Measurements from ENCODE around the gene KCNS1. TPM values are rescaled to one million over a fixed set of nuclear protein-coding genes. Genes with fewer than 3 reads are reported as not detected.
A peak's percentile ranks its signal among the peaks of the same experiment; 100 is the strongest.

KCNS1 gene
- total RNA-seq, 1 donor from 2014 or later = 4.3 TPM

GRCh38 chr20:45082468-45082867 lies 18.5 kb downstream of the KCNS1 start:
- Histone ChIP-seq H3K27me3 (ENCODE audit: control insufficient read depth, insufficient read depth, low read length) (no peaks in the 10 kb centered on the region), H3K4me3 (ENCODE audit: low read depth, low read length) (no peak overlapping the region), H3K36me3 (ENCODE audit: control insufficient read depth, insufficient read depth, low read length) (peaks cover 1% of the 10 kb centered on the region)
- DNase-seq (ENCODE audit: low read depth) = no peak
- TF ChIP-seq, protein P1, sequence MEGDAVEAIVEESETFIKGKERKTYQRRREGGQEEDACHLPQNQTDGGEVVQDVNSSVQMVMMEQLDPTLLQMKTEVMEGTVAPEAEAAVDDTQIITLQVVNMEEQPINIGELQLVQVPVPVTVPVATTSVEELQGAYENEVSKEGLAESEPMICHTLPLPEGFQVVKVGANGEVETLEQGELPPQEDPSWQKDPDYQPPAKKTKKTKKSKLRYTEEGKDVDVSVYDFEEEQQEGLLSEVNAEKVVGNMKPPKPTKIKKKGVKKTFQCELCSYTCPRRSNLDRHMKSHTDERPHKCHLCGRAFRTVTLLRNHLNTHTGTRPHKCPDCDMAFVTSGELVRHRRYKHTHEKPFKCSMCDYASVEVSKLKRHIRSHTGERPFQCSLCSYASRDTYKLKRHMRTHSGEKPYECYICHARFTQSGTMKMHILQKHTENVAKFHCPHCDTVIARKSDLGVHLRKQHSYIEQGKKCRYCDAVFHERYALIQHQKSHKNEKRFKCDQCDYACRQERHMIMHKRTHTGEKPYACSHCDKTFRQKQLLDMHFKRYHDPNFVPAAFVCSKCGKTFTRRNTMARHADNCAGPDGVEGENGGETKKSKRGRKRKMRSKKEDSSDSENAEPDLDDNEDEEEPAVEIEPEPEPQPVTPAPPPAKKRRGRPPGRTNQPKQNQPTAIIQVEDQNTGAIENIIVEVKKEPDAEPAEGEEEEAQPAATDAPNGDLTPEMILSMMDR (IDR thresholded peaks at IDR 0.05; ENCODE audit: insufficient read depth, low read length, poor library complexity, severe bottlenecking) = no peak

- TF ChIP-seq, protein P1 (IDR thresholded peaks at IDR 0.05; ENCODE audit: insufficient read depth, low read length, poor library complexity, severe bottlenecking) = peak; percentile 33
- peaks cover 1% of the 10 kb centered on the region for H3K36me3 ChIP-seq (ENCODE audit: control insufficient read depth, insufficient read depth, low read length)
- no peak for DNase-seq (ENCODE audit: low read depth)
- H3K4me3 ChIP-seq (ENCODE audit: low read depth, low read length) = no peak overlapping the region
- H3K27me3 ChIP-seq (ENCODE audit: control insufficient read depth, insufficient read depth, low read length) = no peaks in the 10 kb centered on the region
These were observed 19.9 kb downstream of the KCNS1 start for GRCh38 chr20:45080867-45081624.

DNA sequence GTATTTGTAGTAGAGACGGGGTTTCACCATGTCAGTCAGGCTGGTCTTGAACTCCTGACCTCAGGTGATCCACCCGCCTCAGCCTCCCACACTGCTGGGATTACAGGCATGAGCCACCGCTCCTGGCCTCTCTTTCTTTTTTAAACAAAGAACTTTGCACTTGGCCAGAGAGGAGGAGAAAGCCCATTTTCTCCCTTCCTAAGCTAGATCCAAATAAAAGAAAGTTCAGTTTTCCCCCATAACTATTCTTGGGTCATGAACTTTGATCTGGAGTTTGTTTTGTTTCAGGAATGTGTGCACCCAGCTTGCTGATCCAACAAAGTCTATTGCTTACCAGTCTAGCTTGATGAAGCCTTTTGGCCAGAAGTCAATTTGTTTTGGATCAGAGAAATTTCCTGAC lies 23.4 kb downstream of the KCNS1 start:
- Histone ChIP-seq H3K4me3 (ENCODE audit: low read depth, low read length) (no peak overlapping the region), H3K36me3 (ENCODE audit: control insufficient read depth, insufficient read depth, low read length) (peaks cover 1% of the 10 kb centered on the region), H3K27me3 (ENCODE audit: control insufficient read depth, insufficient read depth, low read length) (no peaks in the 10 kb centered on the region)
- no peak for DNase-seq (ENCODE audit: low read depth)
- TF ChIP-seq, protein P1 (IDR thresholded peaks at IDR 0.05; ENCODE audit: insufficient read depth, low read length, poor library complexity, severe bottlenecking) = no peak

DNA sequence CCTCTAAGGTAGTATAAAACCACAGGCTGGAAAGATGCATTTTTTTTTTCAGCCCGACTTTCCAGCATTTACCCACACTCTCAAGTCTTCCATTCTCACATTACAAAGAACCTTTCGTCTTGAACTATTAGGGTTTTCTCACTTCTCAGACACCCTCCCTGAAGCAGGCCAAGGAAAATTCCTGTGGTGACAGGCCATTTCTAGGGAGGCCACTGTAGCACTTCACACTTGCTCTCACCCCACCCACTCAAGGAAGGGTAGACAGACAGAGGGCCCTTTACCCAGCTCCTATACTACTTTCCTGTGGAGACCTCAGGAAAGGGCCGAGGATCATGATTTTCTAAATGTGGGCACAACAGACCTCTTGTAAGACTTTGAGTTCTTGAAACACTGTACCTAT lies 27.7 kb downstream of the KCNS1 start:
- TF ChIP-seq, protein P1 (IDR thresholded peaks at IDR 0.05; ENCODE audit: insufficient read depth, low read length, poor library complexity, severe bottlenecking) = no peak
- Histone ChIP-seq H3K4me3 (ENCODE audit: low read depth, low read length) (no peak overlapping the region), H3K36me3 (ENCODE audit: control insufficient read depth, insufficient read depth, low read length) (no peaks in the 10 kb centered on the region), H3K27me3 (ENCODE audit: control insufficient read depth, insufficient read depth, low read length) (no peaks in the 10 kb centered on the region)
- no peak for DNase-seq (ENCODE audit: low read depth)

DNA sequence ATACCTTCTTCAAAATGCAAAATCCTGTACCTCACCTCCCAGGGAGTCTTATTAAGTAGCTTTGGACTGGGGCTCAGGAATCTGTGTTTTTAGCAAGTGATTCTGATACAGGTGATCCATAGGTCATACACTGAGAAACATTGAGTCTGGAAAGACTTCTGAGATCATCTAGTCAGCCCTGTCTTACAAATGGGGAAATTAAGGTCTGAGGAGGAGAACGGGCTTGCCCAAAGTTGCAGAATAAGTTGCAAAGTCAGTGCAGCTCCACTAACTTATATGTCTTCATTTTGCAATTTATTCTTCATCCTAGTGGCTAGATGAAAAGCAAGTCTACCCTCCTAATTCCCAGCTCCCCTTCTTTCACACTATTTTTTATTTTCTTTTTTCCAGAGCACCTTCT lies 28.9 kb downstream of the KCNS1 start:
- Histone ChIP-seq H3K27me3 (ENCODE audit: control insufficient read depth, insufficient read depth, low read length) (no peaks in the 10 kb centered on the region), H3K36me3 (ENCODE audit: control insufficient read depth, insufficient read depth, low read length) (no peaks in the 10 kb centered on the region), H3K4me3 (ENCODE audit: low read depth, low read length) (no peak overlapping the region)
- DNase-seq (ENCODE audit: low read depth) = no peak
- TF ChIP-seq, protein P1 (IDR thresholded peaks at IDR 0.05; ENCODE audit: insufficient read depth, low read length, poor library complexity, severe bottlenecking) = no peak

All from kidney epithelial cell (primary cell).